GM12864 (cell line): ENCODE measurements around the gene PEAK1.

Experiments
- DNase-seq: peaks from one replicate; pipeline ENCODE4 v3.0.0-alpha.2; 2011; ENCODE audit warnings: low read depth
- H3K4me3 ChIP-seq: 2 replicates; pipeline ENCODE4 v1.5.1; 2011; ENCODE audit warnings: mild to moderate bottlenecking, low read depth, low read length, control low read depth
- TF ChIP-seq, protein P1 (sequence below): IDR thresholded peaks from 2 replicates; pipeline ENCODE4 v1.5.1; 2011; ENCODE audit warnings: low read depth, mild to moderate bottlenecking, moderate library complexity, low read length, control low read depth, inconsistent platforms; ENCODE audit errors: missing control alignments

The PEAK1 gene

DNA sequence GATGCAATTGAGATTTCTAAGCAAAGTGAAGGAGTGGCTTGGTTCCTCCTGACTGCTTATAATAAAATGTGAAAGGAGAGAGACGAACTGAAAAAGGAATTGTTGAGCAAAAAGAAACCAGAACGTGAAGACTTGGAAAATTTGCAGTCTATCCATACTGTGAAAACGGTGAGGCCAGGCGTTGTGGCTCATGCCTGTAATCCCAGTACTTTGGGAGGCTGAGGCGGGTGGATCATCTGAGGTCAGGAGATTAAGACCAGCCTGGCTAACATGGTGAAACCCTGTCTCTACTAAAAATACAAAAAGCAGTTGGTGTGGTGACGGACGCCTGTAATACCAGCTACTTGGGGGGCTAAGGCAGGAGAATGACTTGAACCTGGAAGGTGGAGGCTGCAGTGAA, 292.3 kb downstream of the PEAK1 start:
- no peak overlapping the region for H3K4me3 ChIP-seq
- no peak for DNase-seq
- TF ChIP-seq, protein P1, sequence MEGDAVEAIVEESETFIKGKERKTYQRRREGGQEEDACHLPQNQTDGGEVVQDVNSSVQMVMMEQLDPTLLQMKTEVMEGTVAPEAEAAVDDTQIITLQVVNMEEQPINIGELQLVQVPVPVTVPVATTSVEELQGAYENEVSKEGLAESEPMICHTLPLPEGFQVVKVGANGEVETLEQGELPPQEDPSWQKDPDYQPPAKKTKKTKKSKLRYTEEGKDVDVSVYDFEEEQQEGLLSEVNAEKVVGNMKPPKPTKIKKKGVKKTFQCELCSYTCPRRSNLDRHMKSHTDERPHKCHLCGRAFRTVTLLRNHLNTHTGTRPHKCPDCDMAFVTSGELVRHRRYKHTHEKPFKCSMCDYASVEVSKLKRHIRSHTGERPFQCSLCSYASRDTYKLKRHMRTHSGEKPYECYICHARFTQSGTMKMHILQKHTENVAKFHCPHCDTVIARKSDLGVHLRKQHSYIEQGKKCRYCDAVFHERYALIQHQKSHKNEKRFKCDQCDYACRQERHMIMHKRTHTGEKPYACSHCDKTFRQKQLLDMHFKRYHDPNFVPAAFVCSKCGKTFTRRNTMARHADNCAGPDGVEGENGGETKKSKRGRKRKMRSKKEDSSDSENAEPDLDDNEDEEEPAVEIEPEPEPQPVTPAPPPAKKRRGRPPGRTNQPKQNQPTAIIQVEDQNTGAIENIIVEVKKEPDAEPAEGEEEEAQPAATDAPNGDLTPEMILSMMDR, result no peak

DNA sequence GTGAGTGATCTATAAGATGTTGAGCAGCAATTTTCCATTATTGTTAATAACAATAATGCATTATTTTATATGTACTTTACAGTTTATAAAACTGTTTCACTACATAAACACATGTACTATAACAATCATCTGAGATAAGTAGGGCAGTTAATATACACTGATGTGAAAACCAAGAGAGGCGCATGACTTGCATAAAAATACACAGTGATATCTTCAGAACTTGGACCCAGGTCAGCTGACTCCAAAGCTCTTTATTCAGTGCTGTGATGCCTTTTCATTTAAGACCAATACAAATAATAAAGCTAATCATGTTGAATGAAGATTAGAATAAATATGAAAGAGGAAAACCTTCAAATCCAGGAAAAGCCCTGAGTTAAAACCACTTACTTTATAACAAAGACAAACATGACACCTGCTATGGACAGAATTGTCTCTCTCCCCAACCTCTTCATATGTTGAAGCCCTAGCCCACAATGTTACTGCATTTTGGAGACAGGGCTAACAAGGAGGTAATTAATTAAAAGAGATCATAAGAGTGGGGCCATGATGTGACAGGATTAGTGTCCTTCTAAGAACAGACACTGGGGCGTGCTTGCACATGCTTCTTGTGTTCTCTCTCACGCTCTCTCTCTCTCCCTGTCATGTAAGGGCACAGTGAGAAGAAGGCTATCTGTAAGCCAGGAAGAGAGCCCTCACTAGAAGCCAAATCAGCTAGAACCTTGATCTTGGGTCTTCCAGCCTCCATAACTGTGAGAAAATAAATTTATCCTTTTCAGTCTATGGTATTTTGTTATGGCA, 293.2 kb downstream of the PEAK1 start:
- TF ChIP-seq, protein P1, result no peak
- no peak for DNase-seq
- no peak overlapping the region for H3K4me3 ChIP-seq

DNA sequence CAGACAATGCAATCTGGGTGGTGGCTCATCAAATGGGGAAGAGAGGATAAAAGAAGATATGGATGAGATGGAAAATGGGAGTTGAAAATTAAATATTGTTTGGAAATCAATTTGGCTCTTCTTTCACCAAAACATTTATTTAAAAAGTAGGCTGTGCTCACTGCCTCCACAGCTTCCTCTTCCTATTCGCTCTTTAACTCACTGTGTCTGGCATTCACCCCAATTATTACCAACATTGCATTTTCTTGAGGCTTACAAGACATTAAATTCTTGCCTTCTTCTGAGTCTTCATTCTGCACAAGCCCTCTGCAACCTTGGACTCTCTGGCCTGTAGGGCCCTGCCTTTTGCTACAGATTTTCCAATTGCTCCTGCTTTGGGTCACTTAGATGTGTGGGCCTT, 296.1 kb downstream of the PEAK1 start:
- DNase-seq, result no peak
- H3K4me3 ChIP-seq, result no peak overlapping the region
- TF ChIP-seq, protein P1, result no peak

DNA sequence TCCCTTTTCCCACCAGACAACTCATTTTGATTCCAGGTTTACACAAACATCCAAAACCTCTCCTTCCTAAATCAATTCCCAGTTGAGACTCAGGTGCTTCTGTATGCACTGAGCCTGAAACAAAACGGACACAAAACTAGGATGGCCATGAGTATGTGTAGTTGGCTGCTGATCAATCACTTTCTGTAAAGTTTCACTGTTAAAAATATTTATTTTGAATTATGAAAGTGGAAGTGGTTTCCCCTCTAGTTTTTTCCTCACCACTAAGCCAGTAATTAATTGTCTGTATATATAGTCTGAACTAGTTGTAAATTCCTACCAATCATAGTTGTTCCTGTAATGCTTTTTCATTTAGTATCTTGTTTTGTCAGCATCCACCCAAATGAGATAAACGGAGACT, 297.3 kb downstream of the PEAK1 start:
- H3K4me3 ChIP-seq, result no peak overlapping the region
- DNase-seq, result no peak
- TF ChIP-seq, protein P1, result no peak

DNA sequence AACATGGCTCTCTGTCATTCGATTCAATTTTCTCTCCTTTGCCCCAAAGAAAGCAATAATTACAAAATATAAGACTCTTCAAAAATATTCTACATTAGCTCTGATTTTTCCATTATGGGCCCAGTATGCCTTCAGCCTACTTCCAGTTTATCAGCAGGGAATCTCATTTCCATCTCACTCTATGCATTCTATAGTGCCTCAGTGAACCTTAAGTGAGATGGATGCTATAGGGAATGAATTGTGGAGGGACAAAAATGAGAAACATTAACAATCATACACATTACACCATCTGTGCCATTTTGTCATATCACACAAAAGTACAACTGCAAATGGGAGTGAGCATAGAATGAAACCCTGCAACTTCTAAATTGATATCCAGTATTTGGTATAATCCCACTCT, 298.3 kb downstream of the PEAK1 start:
- DNase-seq, result no peak
- TF ChIP-seq, protein P1, result no peak
- H3K4me3 ChIP-seq, result no peak overlapping the region

DNA sequence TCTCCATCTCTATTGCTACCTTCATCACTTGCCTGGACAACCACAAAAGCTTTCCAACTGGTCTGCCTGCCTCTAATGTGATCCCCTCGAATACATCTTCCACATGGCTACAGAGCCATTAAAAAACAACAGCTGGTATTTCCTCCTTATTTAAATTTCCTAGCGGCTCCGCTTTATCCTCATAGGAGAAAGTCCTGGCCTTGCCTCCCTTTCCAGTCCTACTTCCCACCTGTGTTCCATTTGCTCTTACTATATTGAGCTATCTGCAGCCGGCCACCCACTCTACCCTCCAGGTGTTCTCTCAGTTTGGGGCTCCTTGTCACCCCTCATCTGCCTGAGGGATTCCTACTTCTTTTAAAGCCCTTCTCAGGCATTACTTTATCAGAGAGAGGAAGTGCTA, 299.3 kb downstream of the PEAK1 start:
- H3K4me3 ChIP-seq, result no peak overlapping the region
- no peak for DNase-seq
- TF ChIP-seq, protein P1, result no peak

DNA sequence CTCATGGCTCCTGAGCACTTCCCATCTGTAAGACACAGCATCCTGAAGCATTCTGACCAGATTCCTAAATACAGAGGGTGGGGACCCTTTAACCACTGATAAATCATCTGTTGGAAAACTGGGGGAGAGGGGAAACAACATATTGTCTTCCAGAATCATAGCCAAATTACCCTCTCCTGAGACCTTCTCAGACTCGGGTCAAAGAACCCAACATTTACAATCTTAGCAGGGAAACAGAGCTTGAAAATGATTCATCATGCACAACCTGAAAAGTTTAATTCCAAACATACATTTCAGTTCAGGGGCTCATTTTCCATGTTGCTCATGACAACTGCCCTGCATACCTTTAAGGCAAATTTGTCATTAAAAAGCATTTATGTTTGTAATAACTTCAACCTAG, 300.5 kb downstream of the PEAK1 start:
- TF ChIP-seq, protein P1, result no peak
- no peak overlapping the region for H3K4me3 ChIP-seq
- no peak for DNase-seq
